ENCODE measurements around the gene SLIT3.

DNA sequence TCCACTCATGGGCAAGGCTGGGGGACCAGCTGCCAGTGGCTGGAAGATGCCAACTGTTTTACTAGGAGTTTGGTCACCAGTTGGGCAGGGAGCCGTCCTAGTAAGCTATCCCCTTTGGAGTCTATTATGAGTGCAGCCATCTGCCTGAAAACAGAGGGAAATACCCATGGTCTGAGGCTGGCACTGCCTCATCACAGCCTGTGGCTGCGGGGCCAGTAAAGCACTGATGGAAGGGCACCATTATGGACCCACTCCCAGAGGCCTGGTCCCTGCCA, 534.6 kb downstream of the SLIT3 start:
- TF ChIP-seq GATA3 (IDR thresholded peaks at IDR 0.05; ENCODE audit: low read depth, low read length), result no peak
- no peak for TF ChIP-seq GATA2 (IDR thresholded peaks at IDR 0.05; ENCODE audit: low read depth, low read length)

Data from SH-SY5Y (cell line).